ENCODE measurements around the gene NTSR1.

NTSR1 gene

DNA sequence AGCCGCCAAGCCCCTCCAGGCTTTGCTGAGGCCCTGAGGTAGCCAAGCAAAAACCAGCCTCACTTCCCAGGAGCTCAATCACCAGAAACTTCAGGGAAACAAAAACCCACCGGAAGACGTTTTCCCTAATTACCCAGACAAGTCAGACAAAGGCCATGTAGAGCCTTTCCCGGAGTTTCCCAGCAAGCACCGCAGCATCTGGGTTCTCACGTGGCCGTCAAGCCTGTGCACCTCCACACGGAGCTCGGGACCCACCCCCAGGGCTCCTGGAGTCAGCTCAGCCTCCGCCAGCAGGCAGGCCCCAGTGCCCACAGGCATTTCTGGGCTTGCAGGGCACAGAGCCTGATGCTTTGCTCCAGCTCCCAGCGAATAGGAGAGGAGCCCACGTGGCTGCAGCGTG, 77.5 kb downstream of the NTSR1 start:
- Histone ChIP-seq H3K27me3 (replicated peaks in 2 of 5; ENCODE audit: control insufficient read depth in 4 of 5, insufficient read depth in 5 of 5, low read length in 4 of 5) (no peaks in the 10 kb centered on the region), H3K4me1 (ENCODE audit: control extremely low read depth in 1 of 4, control insufficient read depth in 4 of 4, insufficient read depth in 4 of 4, low read length in 3 of 4) (peaks cover 0 to 35% (median 15%) of the 10 kb centered on the region in 4 experiments), H3K9me3 (ENCODE audit: control extremely low read depth in 1 of 5, control insufficient read depth in 4 of 5, insufficient read depth in 2 of 5, low read depth in 1 of 5, low read length in 4 of 5) (no peaks in the 10 kb centered on the region), H3K36me3 (ENCODE audit: control insufficient read depth in 4 of 4, insufficient read depth in 4 of 4, low read length in 3 of 4) (no peaks in the 10 kb centered on the region), H3K27ac (ENCODE audit: insufficient read depth in 1 of 2, low read depth in 1 of 2, low read length in 2 of 2, poor library complexity in 1 of 2, severe bottlenecking in 2 of 2) (no peak overlapping the region), H3K4me3 (ENCODE audit: control insufficient read depth in 1 of 7, extremely low read depth in 1 of 7, insufficient read depth in 4 of 7, low read depth in 2 of 7, low read length in 6 of 7) (no peak overlapping the region)
- WGBS (ENCODE audit: insufficient coverage): 96% methylated on average over 12 of the region's 13 CpGs
- POLR2A ChIA-PET: no interaction called here
- DNase-seq: no peak
- CTCF ChIA-PET: interaction anchor here (0.7 to 2.0 kb wide), 2 partner anchors 117 to 298 kb away, joined by 3 to 5 read pairs; no protein-coding TSS in a partner anchor

DNA sequence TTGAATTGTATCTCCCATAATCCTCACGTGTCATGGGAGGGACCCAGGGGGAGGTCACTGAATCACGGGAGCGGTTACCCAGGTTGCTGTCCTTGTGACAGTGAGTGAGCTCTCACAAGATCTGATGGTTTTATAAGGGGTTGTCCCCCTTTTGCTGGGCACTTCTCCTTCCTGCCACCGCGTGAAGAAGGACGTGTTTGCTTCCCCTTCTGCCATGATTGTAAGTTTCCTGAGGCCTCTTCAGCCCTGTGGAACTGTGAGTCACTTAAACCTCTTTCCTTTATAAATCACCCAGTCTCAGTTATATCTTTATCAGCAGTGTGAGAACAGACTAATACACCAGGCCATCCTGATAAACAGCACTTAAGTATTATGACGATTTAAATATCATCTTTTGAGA, 78.7 kb downstream of the NTSR1 start:
- Histone ChIP-seq H3K9me3 (ENCODE audit: control extremely low read depth in 1 of 5, control insufficient read depth in 4 of 5, insufficient read depth in 2 of 5, low read depth in 1 of 5, low read length in 4 of 5) (no peaks in the 10 kb centered on the region), H3K4me3 (ENCODE audit: control insufficient read depth in 1 of 7, extremely low read depth in 1 of 7, insufficient read depth in 4 of 7, low read depth in 2 of 7, low read length in 6 of 7) (no peak overlapping the region), H3K4me1 (ENCODE audit: control extremely low read depth in 1 of 4, control insufficient read depth in 4 of 4, insufficient read depth in 4 of 4, low read length in 3 of 4) (peaks cover 0 to 38% (median 19%) of the 10 kb centered on the region in 4 experiments), H3K27me3 (replicated peaks in 2 of 5; ENCODE audit: control insufficient read depth in 4 of 5, insufficient read depth in 5 of 5, low read length in 4 of 5) (no peaks in the 10 kb centered on the region), H3K27ac (ENCODE audit: insufficient read depth in 1 of 2, low read depth in 1 of 2, low read length in 2 of 2, poor library complexity in 1 of 2, severe bottlenecking in 2 of 2) (no peak overlapping the region), H3K36me3 (ENCODE audit: control insufficient read depth in 4 of 4, insufficient read depth in 4 of 4, low read length in 3 of 4) (no peaks in the 10 kb centered on the region)
- peak in 2 of 3 donors; percentile 61 to 71 for DNase-seq
- CTCF ChIA-PET: interaction anchor here (1.3 to 2.0 kb wide), 2 partner anchors 108 to 118 kb away, joined by 5 read pairs; no protein-coding TSS in a partner anchor
- POLR2A ChIA-PET: no interaction called here
- 23% methylated on average over 4 of the region's 7 CpGs for WGBS (ENCODE audit: insufficient coverage)

DNA sequence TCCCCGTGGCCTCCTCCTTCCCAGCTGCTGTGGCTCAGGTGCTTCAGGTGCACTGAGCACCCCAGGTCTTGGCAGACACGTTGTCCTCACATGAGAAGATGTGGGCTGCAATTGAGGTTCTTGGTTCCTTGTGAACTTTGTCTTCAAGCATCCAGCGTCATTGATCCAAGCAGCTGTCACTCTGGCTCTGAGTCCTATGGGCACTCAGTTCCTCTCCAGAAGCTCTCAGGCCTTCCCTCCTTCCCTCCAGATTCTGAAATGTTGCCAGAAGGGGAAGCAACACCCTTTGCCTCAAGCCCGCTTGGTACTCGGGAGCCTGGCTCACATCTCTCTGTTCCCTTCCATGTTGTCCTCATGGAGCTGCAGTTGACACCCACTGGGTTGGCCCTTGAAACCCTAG, 79.2 kb downstream of the NTSR1 start:
- POLR2A ChIA-PET: interaction anchor here (0.6 kb wide), 1 partner anchor 22 kb away, joined by 3 read pairs; no protein-coding TSS in a partner anchor

DNA sequence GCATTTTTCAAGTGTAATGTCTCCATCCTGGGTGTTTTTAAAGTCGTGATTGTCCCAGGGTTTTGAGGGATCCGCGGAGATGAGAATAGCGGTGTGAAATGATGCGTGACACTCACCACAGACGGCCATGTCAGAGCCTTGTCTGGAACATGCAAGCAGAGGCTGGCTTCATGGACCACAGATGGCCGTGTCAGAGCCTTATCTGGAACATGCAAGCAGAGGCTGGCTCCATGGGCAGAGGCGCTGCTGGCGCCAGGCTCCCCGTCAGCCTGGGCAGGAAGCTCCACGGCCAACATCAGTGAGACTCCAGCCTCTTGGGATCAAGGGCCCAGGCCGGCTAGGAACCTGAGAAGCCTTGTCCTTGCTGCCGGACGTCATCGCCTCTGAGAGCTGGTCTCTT, 80.0 kb downstream of the NTSR1 start:
- ChIA-PET POLR2A (interaction anchor here (0.6 kb wide), 1 partner anchor 22 kb away, joined by 3 read pairs; no protein-coding TSS in a partner anchor), CTCF (interaction anchor here (0.6 to 3.1 kb wide), 13 partner anchors 9 to 372 kb away, joined by 3 to 12 read pairs (median 4); partner anchors contain the start of gene SLCO4A1)
- DNase-seq: peak in 2 of 3 donors; percentile 64 to 72
- Histone ChIP-seq H3K27ac (ENCODE audit: insufficient read depth in 1 of 2, low read depth in 1 of 2, low read length in 2 of 2, poor library complexity in 1 of 2, severe bottlenecking in 2 of 2) (no peak overlapping the region), H3K9me3 (ENCODE audit: control extremely low read depth in 1 of 5, control insufficient read depth in 4 of 5, insufficient read depth in 2 of 5, low read depth in 1 of 5, low read length in 4 of 5) (no peaks in the 10 kb centered on the region), H3K27me3 (replicated peaks in 2 of 5; ENCODE audit: control insufficient read depth in 4 of 5, insufficient read depth in 5 of 5, low read length in 4 of 5) (no peaks in the 10 kb centered on the region), H3K36me3 (ENCODE audit: control insufficient read depth in 4 of 4, insufficient read depth in 4 of 4, low read length in 3 of 4) (no peaks in the 10 kb centered on the region), H3K4me1 (ENCODE audit: control extremely low read depth in 1 of 4, control insufficient read depth in 4 of 4, insufficient read depth in 4 of 4, low read length in 3 of 4) (peaks cover 0 to 27% (median 11%) of the 10 kb centered on the region in 4 experiments), H3K4me3 (ENCODE audit: control insufficient read depth in 1 of 7, extremely low read depth in 1 of 7, insufficient read depth in 4 of 7, low read depth in 2 of 7, low read length in 6 of 7) (no peak overlapping the region)
- 84% methylated on average over 15 of the region's 15 CpGs for WGBS (ENCODE audit: insufficient coverage)

More for the DNA sequence above, 79.2 kb downstream of the NTSR1 start:
- H3K36me3 ChIP-seq (ENCODE audit: control insufficient read depth in 4 of 4, insufficient read depth in 4 of 4, low read length in 3 of 4): no peaks in the 10 kb centered on the region
- no peaks in the 10 kb centered on the region for H3K27me3 ChIP-seq (replicated peaks in 2 of 5; ENCODE audit: control insufficient read depth in 4 of 5, insufficient read depth in 5 of 5, low read length in 4 of 5)
- DNase-seq: no peak
- no peak overlapping the region for H3K27ac ChIP-seq (ENCODE audit: insufficient read depth in 1 of 2, low read depth in 1 of 2, low read length in 2 of 2, poor library complexity in 1 of 2, severe bottlenecking in 2 of 2)
- no peak overlapping the region for H3K4me3 ChIP-seq (ENCODE audit: control insufficient read depth in 1 of 7, extremely low read depth in 1 of 7, insufficient read depth in 4 of 7, low read depth in 2 of 7, low read length in 6 of 7)
- H3K4me1 ChIP-seq (ENCODE audit: control extremely low read depth in 1 of 4, control insufficient read depth in 4 of 4, insufficient read depth in 4 of 4, low read length in 3 of 4): peaks cover 0 to 32% (median 15%) of the 10 kb centered on the region in 4 experiments
- CTCF ChIA-PET: interaction anchor here (1.1 to 3.1 kb wide), 5 partner anchors 82 to 288 kb away, joined by 3 to 12 read pairs (median 5); no protein-coding TSS in a partner anchor
- WGBS (ENCODE audit: insufficient coverage): 88% methylated on average over 5 of the region's 5 CpGs
- H3K9me3 ChIP-seq (ENCODE audit: control extremely low read depth in 1 of 5, control insufficient read depth in 4 of 5, insufficient read depth in 2 of 5, low read depth in 1 of 5, low read length in 4 of 5): no peaks in the 10 kb centered on the region

DNA sequence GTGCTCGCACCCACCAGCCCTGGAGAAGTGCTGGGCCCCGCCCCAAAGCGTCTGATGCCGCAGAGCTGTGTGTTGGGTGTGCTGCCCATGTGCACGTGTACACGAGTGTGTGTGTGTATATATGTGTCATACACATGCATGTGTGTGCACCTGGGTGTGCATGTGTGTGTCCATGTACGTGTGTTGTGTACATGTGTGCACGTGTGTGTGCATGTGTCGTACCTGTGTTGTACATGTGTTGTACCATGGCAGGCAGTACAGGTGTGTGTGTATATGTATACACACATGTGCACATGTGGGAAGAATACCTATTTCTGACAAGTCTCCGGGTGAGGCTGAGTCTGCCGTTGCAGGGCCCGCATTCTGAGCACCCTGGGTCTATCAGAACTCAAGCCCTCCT, 81.4 kb downstream of the NTSR1 start:
- Histone ChIP-seq H3K9me3 (ENCODE audit: control extremely low read depth in 1 of 5, control insufficient read depth in 4 of 5, insufficient read depth in 2 of 5, low read depth in 1 of 5, low read length in 4 of 5) (no peaks in the 10 kb centered on the region), H3K27me3 (replicated peaks in 2 of 5; ENCODE audit: control insufficient read depth in 4 of 5, insufficient read depth in 5 of 5, low read length in 4 of 5) (no peaks in the 10 kb centered on the region), H3K27ac (ENCODE audit: insufficient read depth in 1 of 2, low read depth in 1 of 2, low read length in 2 of 2, poor library complexity in 1 of 2, severe bottlenecking in 2 of 2) (no peak overlapping the region), H3K4me3 (ENCODE audit: control insufficient read depth in 1 of 7, extremely low read depth in 1 of 7, insufficient read depth in 4 of 7, low read depth in 2 of 7, low read length in 6 of 7) (no peak overlapping the region), H3K36me3 (ENCODE audit: control insufficient read depth in 4 of 4, insufficient read depth in 4 of 4, low read length in 3 of 4) (no peaks in the 10 kb centered on the region), H3K4me1 (ENCODE audit: control extremely low read depth in 1 of 4, control insufficient read depth in 4 of 4, insufficient read depth in 4 of 4, low read length in 3 of 4) (peaks cover 0 to 39% (median 20%) of the 10 kb centered on the region in 4 experiments)
- CTCF ChIA-PET: interaction anchor here (1.1 to 3.1 kb wide), 11 partner anchors 18 to 291 kb away, joined by 3 to 12 read pairs (median 5); no protein-coding TSS in a partner anchor
- POLR2A ChIA-PET: no interaction called here
- 99% methylated on average over 11 of the region's 12 CpGs for WGBS (ENCODE audit: insufficient coverage)
- DNase-seq: no peak

DNA sequence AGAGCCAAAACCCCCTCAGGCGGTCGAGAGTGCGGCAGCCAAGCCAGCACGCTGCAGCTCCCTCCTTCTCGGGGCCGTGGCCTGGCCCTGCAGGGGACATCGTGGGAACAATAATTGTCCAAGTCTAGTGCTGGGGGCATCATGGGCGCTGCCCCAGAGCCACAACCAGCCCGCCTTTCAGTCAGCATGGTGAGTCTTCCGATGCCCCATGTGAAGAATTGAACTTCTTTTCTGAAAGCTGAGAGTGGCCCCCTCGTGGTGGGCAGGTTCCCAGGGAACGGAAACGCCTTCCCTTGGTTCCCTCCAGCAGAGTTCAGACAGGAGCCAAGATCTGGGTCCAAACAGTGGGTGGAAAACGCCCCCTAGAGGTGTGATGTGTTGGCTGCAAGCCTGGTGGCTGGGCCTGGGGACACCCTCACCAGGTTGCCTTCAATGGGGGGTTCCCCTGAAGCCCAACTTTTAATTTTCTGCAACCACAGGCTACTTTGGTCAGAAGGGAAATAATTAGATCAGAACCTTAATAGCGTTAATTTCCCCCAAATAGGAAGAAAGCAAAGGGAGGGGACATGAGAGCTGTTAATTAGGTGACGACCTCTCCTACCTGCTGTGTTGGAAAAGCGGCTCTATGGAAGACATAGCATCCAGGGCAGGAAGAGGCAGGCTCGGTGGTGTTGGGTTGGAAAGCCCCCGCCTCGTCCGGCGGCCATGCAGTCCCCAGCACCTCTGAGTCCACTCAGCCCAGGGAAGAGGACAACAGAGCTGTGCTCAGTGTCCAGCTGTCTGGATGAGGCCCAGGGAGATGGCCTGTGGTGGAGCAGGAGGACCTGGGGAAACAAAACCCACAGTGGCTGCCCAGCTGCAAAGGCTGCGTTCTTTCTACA, 82.9 kb downstream of the NTSR1 start:
- ChIA-PET POLR2A (interaction anchor here (0.6 to 0.7 kb wide), 2 partner anchors 105 to 122 kb away, joined by 3 read pairs; no protein-coding TSS in a partner anchor), CTCF (interaction anchor here (0.7 to 2.2 kb wide), 25 partner anchors 9 to 292 kb away, joined by 3 to 13 read pairs (median 3); partner anchors contain the start of gene NTSR1)
- Histone ChIP-seq H3K4me1 (ENCODE audit: control extremely low read depth in 1 of 4, control insufficient read depth in 4 of 4, insufficient read depth in 4 of 4, low read length in 3 of 4) (peaks cover 0 to 42% (median 30%) of the 10 kb centered on the region in 4 experiments), H3K4me3 (ENCODE audit: control insufficient read depth in 1 of 7, extremely low read depth in 1 of 7, insufficient read depth in 4 of 7, low read depth in 2 of 7, low read length in 6 of 7) (peak overlapping the region in 1 of 7 experiments; percentile 8), H3K27me3 (replicated peaks in 2 of 5; ENCODE audit: control insufficient read depth in 4 of 5, insufficient read depth in 5 of 5, low read length in 4 of 5) (no peaks in the 10 kb centered on the region), H3K36me3 (ENCODE audit: control insufficient read depth in 4 of 4, insufficient read depth in 4 of 4, low read length in 3 of 4) (no peaks in the 10 kb centered on the region), H3K9me3 (ENCODE audit: control extremely low read depth in 1 of 5, control insufficient read depth in 4 of 5, insufficient read depth in 2 of 5, low read depth in 1 of 5, low read length in 4 of 5) (no peaks in the 10 kb centered on the region), H3K27ac (ENCODE audit: insufficient read depth in 1 of 2, low read depth in 1 of 2, low read length in 2 of 2, poor library complexity in 1 of 2, severe bottlenecking in 2 of 2) (no peak overlapping the region)
- peak; percentile 89 to 92 (median 89) for DNase-seq
- 39% methylated on average over 18 of the region's 23 CpGs for WGBS (ENCODE audit: insufficient coverage)

Data from common myeloid progenitor, CD34-positive (primary cell).